Sigmoid colon (tissue), 7 donors: ENCODE results near the gene NRP1. TPM values are rescaled to one million over a fixed set of nuclear protein-coding genes. Genes with fewer than 3 reads are reported as not detected.
A peak's percentile ranks its signal among the peaks of the same experiment; 100 is the strongest.

Source experiments
- DNase-seq: peaks from one replicate; pipeline ENCODE4 v3.0.0-alpha.2; 2019
- H3K27ac ChIP-seq, 4 donors: fragments of 200-600 bp; sonication (generic); one replicate each; pipeline ENCODE4 v1.5.1; 2016 to 2019; ENCODE audit warnings: mild to moderate bottlenecking in 1 of 4
- H3K27me3 ChIP-seq, 3 donors: fragments of 200-600 bp; sonication (generic); one replicate each; pipeline ENCODE4 v1.5.1; 2019; ENCODE audit warnings: mild to moderate bottlenecking in 1 of 3
- H3K36me3 ChIP-seq, 4 donors: fragments of 200-600 bp; sonication (generic); one replicate each; pipeline ENCODE4 v1.5.1; 2016 to 2019
- H3K4me1 ChIP-seq, 4 donors: fragments of 200-600 bp; sonication (generic); one replicate each; pipeline ENCODE4 v1.5.1; 2017 to 2019
- H3K4me3 ChIP-seq, 4 donors: fragments of 200-600 bp; sonication (generic); one replicate each; pipeline ENCODE4 v1.5.1; 2017 to 2019; ENCODE audit warnings: mild to moderate bottlenecking in 2 of 4, moderate library complexity in 1 of 4
- H3K9me3 ChIP-seq, 4 donors: fragments of 200-600 bp in 3 of 4; sonication (generic) in 3 of 4; one replicate each; pipeline versions ENCODE4 v1.5.1 to v1.6.1; 2013 to 2019
- EP300 ChIP-seq, 4 donors: sonication (generic); formaldehyde crosslinking; IDR thresholded peaks; one replicate each; pipeline ENCODE4 v1.6.1; 2017; ENCODE audit warnings: antibody characterized with exemption in 4 of 4
- POLR2A ChIP-seq, 2 donors: fragments of 450-650 bp; IDR thresholded peaks; one replicate each; pipeline ENCODE4 v1.6.1; 2016; ENCODE audit warnings: antibody characterized with exemption in 2 of 2, mild to moderate bottlenecking in 2 of 2, moderate library complexity in 2 of 2
- POLR2AphosphoS5 ChIP-seq, 4 donors: sonication (generic); formaldehyde crosslinking; IDR thresholded peaks; one replicate each; pipeline ENCODE4 v1.6.1; 2017; ENCODE audit warnings: antibody characterized with exemption in 4 of 4
- WGBS, 2 donors: extraction: QIAGEN DNeasy Blood & Tissue Kit; methylation state at CpG; one replicate each; pipeline ENCODE4 v1.1.7; 2013; 5-methylcytosine and 5-hydroxymethylcytosine counted together
- intact Hi-C: fragments of 100-400 bp; cut with DNase I; formaldehyde crosslinking; loops from one replicate; pipeline ENCODE4 v1.15.1; 2023
- polyA plus RNA-seq, 3 donors: library from polyadenylated mRNA; stranded (reverse); fragments of 200-250 nt; gene quantifications; one replicate each; pipeline ENCODE4 v1.2.3, GENCODE V29; 2013
- total RNA-seq, 4 donors: library from RNA; depleted of rRNA; stranded (reverse); fragments of >200 nt; gene quantifications; one replicate each; pipeline ENCODE4 v1.1.0, GENCODE V29; 2016
- TF ChIP-seq, protein P1 (sequence below), 4 experiments: fragments of 450-650 bp in 3 of 4; fragments of 200-600 bp in 1 of 4; IDR thresholded peaks; one replicate each; pipeline ENCODE4 v1.5.1; 2016 to 2019; ENCODE audit warnings: antibody characterized with exemption in 4 of 4, mild to moderate bottlenecking in 3 of 4, moderate library complexity in 2 of 4
- donor health status: healthy with polysubstance abuse.
- donor health status: Bipolar disorder and iron deficiency.
- donor health status: healthy.

Gene NRP1
- total and polyA plus RNA-seq, 7 donors, result 3.6 to 52.4 (median 44.1) TPM

DNA sequence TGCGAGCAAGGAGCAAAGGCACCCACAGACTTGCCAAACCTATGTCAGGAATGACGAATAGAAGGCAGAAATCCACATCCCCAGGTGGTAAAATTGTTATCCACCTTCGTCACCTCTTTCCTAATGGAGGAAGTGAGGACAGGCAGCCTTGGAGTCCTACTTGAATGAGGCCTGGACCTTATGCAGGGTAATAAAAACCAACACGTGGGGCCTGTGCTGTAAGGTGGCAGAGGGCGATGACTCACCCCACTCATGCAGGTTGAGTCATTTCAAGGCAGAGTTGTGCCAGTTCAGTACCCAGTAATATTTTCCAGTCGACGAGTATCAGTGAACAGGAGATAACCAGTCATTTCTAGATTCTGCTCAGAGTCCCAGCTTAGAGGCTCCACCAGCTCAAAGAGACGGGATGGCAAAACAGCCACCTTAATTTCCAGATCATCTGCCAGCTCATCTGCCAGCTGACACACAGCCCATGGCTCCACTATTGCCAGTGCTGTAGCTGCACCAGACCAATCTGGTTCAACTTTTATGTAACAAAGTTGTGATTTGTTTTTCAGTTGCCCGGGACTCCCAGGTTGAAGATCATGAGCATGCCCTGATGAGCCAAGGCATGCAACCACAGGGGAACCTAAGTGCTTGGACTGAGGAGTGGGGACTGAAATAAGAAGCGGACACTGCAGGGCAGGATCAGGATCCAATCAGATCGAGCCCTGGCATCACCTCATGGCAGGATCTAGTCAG is 200.3 kb downstream of the NRP1 start:
- Histone ChIP-seq H3K9me3 (no peaks in the 10 kb centered on the region), H3K36me3 (no peaks in the 10 kb centered on the region), H3K27me3 (no peaks in the 10 kb centered on the region), H3K4me1 (peaks cover 0 to 24% (median 17%) of the 10 kb centered on the region in 4 donors), H3K4me3 (no peak overlapping the region), H3K27ac (peak overlapping the region; percentile 48 to 71 (median 64))
- peak; percentile 74 for DNase-seq
- intact Hi-C loops, result no loop called here
- TF ChIP-seq EP300 (IDR thresholded peaks at IDR 0.05) (peak in 2 of 4 donors; percentile 51 to 76), POLR2AphosphoS5 (IDR thresholded peaks at IDR 0.05) (peak in 3 of 4 donors; percentile 11 to 73 (median 45))
- TF ChIP-seq, protein P1, sequence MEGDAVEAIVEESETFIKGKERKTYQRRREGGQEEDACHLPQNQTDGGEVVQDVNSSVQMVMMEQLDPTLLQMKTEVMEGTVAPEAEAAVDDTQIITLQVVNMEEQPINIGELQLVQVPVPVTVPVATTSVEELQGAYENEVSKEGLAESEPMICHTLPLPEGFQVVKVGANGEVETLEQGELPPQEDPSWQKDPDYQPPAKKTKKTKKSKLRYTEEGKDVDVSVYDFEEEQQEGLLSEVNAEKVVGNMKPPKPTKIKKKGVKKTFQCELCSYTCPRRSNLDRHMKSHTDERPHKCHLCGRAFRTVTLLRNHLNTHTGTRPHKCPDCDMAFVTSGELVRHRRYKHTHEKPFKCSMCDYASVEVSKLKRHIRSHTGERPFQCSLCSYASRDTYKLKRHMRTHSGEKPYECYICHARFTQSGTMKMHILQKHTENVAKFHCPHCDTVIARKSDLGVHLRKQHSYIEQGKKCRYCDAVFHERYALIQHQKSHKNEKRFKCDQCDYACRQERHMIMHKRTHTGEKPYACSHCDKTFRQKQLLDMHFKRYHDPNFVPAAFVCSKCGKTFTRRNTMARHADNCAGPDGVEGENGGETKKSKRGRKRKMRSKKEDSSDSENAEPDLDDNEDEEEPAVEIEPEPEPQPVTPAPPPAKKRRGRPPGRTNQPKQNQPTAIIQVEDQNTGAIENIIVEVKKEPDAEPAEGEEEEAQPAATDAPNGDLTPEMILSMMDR (IDR thresholded peaks at IDR 0.05), result no peak
- 41 to 69% methylated on average over 11 of the region's 11 CpGs for WGBS, 2 donors

- Histone ChIP-seq H3K4me3 (no peak overlapping the region), H3K9me3 (no peaks in the 10 kb centered on the region), H3K27ac (peak overlapping the region in 3 of 4 donors; percentile 60 to 71 (median 69)), H3K27me3 (no peaks in the 10 kb centered on the region), H3K4me1 (peaks cover 0 to 24% (median 17%) of the 10 kb centered on the region in 4 donors), H3K36me3 (no peaks in the 10 kb centered on the region)
- intact Hi-C loops, result no loop called here
- no peak for TF ChIP-seq POLR2A (IDR thresholded peaks at IDR 0.05)
- TF ChIP-seq POLR2AphosphoS5 (IDR thresholded peaks at IDR 0.05), result no peak
- TF ChIP-seq, protein P1 (IDR thresholded peaks at IDR 0.05), result no peak
- TF ChIP-seq EP300 (IDR thresholded peaks at IDR 0.05), result no peak
- DNase-seq, result no peak
Observed at GRCh38 chr10:33133557-33133956, 200.9 kb downstream of the NRP1 start.

- Histone ChIP-seq H3K27ac (no peak overlapping the region), H3K4me3 (no peak overlapping the region), H3K36me3 (no peaks in the 10 kb centered on the region), H3K4me1 (peaks cover 0 to 24% (median 17%) of the 10 kb centered on the region in 4 donors), H3K27me3 (no peaks in the 10 kb centered on the region), H3K9me3 (no peaks in the 10 kb centered on the region)
- WGBS, 2 donors, result 94 to 95% methylated on average over 1 of the region's 1 CpG
- TF ChIP-seq POLR2A (IDR thresholded peaks at IDR 0.05) (no peak), POLR2AphosphoS5 (IDR thresholded peaks at IDR 0.05) (no peak), EP300 (IDR thresholded peaks at IDR 0.05) (no peak)
- TF ChIP-seq, protein P1 (IDR thresholded peaks at IDR 0.05), result no peak
- DNase-seq, result no peak
- intact Hi-C loops, result no loop called here
Observed at GRCh38 chr10:33132626-33133025, 201.8 kb downstream of the NRP1 start.

DNA sequence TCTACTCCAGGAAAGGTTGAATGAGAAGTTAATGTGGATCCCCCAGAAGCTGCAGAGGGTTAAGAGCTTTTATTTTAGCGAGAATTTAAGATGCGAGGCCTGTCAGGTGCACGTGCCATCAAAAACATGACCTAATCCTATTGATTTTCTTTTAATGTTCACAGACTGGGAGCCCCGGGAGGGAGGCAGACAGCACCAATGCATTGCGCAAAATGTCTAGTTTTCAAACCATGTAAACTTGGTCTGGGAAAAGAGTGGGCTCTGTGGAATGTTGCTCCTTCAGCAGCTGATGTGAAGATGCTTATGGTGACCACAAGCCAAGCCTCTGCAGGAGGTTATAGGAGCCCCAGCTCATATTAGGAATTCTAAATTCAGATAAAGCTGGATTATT is 204.5 kb downstream of the NRP1 start:
- Histone ChIP-seq H3K27me3 (no peaks in the 10 kb centered on the region), H3K4me3 (no peak overlapping the region), H3K36me3 (no peaks in the 10 kb centered on the region), H3K4me1 (peaks cover 0 to 16% (median 13%) of the 10 kb centered on the region in 4 donors), H3K9me3 (no peaks in the 10 kb centered on the region), H3K27ac (no peak overlapping the region)
- intact Hi-C loops, result no loop called here
- no peak for DNase-seq
- WGBS, 2 donors, result 88 to 89% methylated on average over 5 of the region's 5 CpGs
- TF ChIP-seq, protein P1 (IDR thresholded peaks at IDR 0.05), result no peak
- TF ChIP-seq POLR2A (IDR thresholded peaks at IDR 0.05) (no peak), EP300 (IDR thresholded peaks at IDR 0.05) (no peak), POLR2AphosphoS5 (IDR thresholded peaks at IDR 0.05) (no peak)
